Prostate gland (tissue), 2 donors: ENCODE measurements around the gene CRABP2.

ENCODE experiments used
- POLR2AphosphoS5 ChIP-seq: sonication (generic); formaldehyde crosslinking; IDR thresholded peaks from one replicate; pipeline ENCODE4 v1.6.1; 2017; ENCODE audit warnings: antibody characterized with exemption
- TF ChIP-seq, protein P1 (sequence below), 4 experiments: fragments of 200-600 bp in 2 of 4; fragments of 450-650 bp in 2 of 4; sonication (generic) in 2 of 4; IDR thresholded peaks; 1 replicate in 3 of 4; 2 replicates in 1 of 4; pipeline ENCODE4 v1.5.1; 2016 to 2019; ENCODE audit warnings: antibody characterized with exemption in 4 of 4, mild to moderate bottlenecking in 2 of 4, moderate library complexity in 2 of 4

DNA sequence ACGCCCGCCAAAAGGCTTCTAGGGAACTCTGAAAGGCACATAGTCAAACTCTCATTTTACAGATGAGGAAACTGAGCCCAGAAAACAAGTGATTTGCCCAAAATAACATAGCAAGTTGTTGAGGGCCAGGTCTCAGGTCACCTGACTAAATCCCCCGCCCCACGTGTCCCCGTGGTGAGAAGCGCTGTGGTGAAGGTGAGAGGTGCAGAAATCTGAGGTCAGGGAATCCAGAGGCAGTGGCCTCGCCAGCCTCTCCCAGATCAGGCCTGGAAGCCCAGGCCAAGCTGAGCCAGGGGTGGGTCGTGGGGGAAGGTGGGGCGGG, 41.0 kb upstream of the CRABP2 start:
- TF ChIP-seq, protein P1, sequence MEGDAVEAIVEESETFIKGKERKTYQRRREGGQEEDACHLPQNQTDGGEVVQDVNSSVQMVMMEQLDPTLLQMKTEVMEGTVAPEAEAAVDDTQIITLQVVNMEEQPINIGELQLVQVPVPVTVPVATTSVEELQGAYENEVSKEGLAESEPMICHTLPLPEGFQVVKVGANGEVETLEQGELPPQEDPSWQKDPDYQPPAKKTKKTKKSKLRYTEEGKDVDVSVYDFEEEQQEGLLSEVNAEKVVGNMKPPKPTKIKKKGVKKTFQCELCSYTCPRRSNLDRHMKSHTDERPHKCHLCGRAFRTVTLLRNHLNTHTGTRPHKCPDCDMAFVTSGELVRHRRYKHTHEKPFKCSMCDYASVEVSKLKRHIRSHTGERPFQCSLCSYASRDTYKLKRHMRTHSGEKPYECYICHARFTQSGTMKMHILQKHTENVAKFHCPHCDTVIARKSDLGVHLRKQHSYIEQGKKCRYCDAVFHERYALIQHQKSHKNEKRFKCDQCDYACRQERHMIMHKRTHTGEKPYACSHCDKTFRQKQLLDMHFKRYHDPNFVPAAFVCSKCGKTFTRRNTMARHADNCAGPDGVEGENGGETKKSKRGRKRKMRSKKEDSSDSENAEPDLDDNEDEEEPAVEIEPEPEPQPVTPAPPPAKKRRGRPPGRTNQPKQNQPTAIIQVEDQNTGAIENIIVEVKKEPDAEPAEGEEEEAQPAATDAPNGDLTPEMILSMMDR (IDR thresholded peaks at IDR 0.05), result no peak
- no peak for TF ChIP-seq POLR2AphosphoS5
